ENCODE measurements around the gene KIF6. TPM values are rescaled to one million over a fixed set of nuclear protein-coding genes. Genes with fewer than 3 reads are reported as not detected.

KIF6 gene
- polyA plus RNA-seq, 2 donors, result 0.08 to 0.20 TPM

- 67 to 76% methylated on average over 3 of the region's 3 CpGs for WGBS, 2 donors
These were observed 161.5 kb downstream of the KIF6 start for GRCh38 chr6:39563566-39564311.

GRCh38 chr6:39561536-39562266 is 163.5 kb downstream of the KIF6 start:
- H3K27me3 ChIP-seq (ENCODE audit: control insufficient read depth in 1 of 2, insufficient read depth in 2 of 2, low read length in 2 of 2), result no peaks in the 10 kb centered on the region
- H3K4me3 ChIP-seq (ENCODE audit: low read depth in 1 of 2, low read length in 2 of 2), result no peak overlapping the region
- H3K4me1 ChIP-seq (ENCODE audit: control insufficient read depth in 2 of 2, insufficient read depth in 2 of 2, low read length in 1 of 2), result no peaks in the 10 kb centered on the region
- H3K27ac ChIP-seq (ENCODE audit: low read depth in 2 of 2, low read length in 1 of 2), result no peak overlapping the region
- H3K36me3 ChIP-seq (ENCODE audit: control insufficient read depth in 2 of 2, insufficient read depth in 2 of 2, low read length in 1 of 2), result no peaks in the 10 kb centered on the region
- no peaks in the 10 kb centered on the region for H3K9me3 ChIP-seq (ENCODE audit: control insufficient read depth in 2 of 2, insufficient read depth in 1 of 2, low read depth in 1 of 2, low read length in 1 of 2)
- WGBS, 2 donors, result 66 to 79% methylated on average over 5 of the region's 5 CpGs

More at GRCh38 chr6:39563566-39564311, 161.5 kb downstream of the KIF6 start:
- H3K9me3 ChIP-seq (ENCODE audit: control insufficient read depth in 2 of 2, insufficient read depth in 1 of 2, low read depth in 1 of 2, low read length in 1 of 2), result no peaks in the 10 kb centered on the region
- H3K4me1 ChIP-seq (ENCODE audit: control insufficient read depth in 2 of 2, insufficient read depth in 2 of 2, low read length in 1 of 2), result no peaks in the 10 kb centered on the region
- no peaks in the 10 kb centered on the region for H3K27me3 ChIP-seq (ENCODE audit: control insufficient read depth in 1 of 2, insufficient read depth in 2 of 2, low read length in 2 of 2)
- H3K4me3 ChIP-seq (ENCODE audit: low read depth in 1 of 2, low read length in 2 of 2), result no peak overlapping the region
- no peaks in the 10 kb centered on the region for H3K36me3 ChIP-seq (ENCODE audit: control insufficient read depth in 2 of 2, insufficient read depth in 2 of 2, low read length in 1 of 2)
- H3K27ac ChIP-seq (ENCODE audit: low read depth in 2 of 2, low read length in 1 of 2), result no peak overlapping the region

- Histone ChIP-seq H3K9me3 (ENCODE audit: control insufficient read depth in 2 of 2, insufficient read depth in 1 of 2, low read depth in 1 of 2, low read length in 1 of 2) (no peaks in the 10 kb centered on the region), H3K27me3 (ENCODE audit: control insufficient read depth in 1 of 2, insufficient read depth in 2 of 2, low read length in 2 of 2) (no peaks in the 10 kb centered on the region), H3K4me1 (ENCODE audit: control insufficient read depth in 2 of 2, insufficient read depth in 2 of 2, low read length in 1 of 2) (no peaks in the 10 kb centered on the region), H3K36me3 (ENCODE audit: control insufficient read depth in 2 of 2, insufficient read depth in 2 of 2, low read length in 1 of 2) (no peaks in the 10 kb centered on the region), H3K27ac (ENCODE audit: low read depth in 2 of 2, low read length in 1 of 2) (no peak overlapping the region), H3K4me3 (ENCODE audit: low read depth in 1 of 2, low read length in 2 of 2) (no peak overlapping the region)
These were observed 164.3 kb downstream of the KIF6 start for GRCh38 chr6:39560915-39561314.

GRCh38 chr6:39558591-39559190 is 166.5 kb downstream of the KIF6 start:
- Histone ChIP-seq H3K27ac (ENCODE audit: low read depth in 2 of 2, low read length in 1 of 2) (no peak overlapping the region), H3K36me3 (ENCODE audit: control insufficient read depth in 2 of 2, insufficient read depth in 2 of 2, low read length in 1 of 2) (no peaks in the 10 kb centered on the region), H3K9me3 (ENCODE audit: control insufficient read depth in 2 of 2, insufficient read depth in 1 of 2, low read depth in 1 of 2, low read length in 1 of 2) (no peaks in the 10 kb centered on the region), H3K4me1 (ENCODE audit: control insufficient read depth in 2 of 2, insufficient read depth in 2 of 2, low read length in 1 of 2) (no peaks in the 10 kb centered on the region), H3K27me3 (ENCODE audit: control insufficient read depth in 1 of 2, insufficient read depth in 2 of 2, low read length in 2 of 2) (no peaks in the 10 kb centered on the region), H3K4me3 (ENCODE audit: low read depth in 1 of 2, low read length in 2 of 2) (no peak overlapping the region)

GRCh38 chr6:39558079-39558478 is 167.1 kb downstream of the KIF6 start:
- 38 to 56% methylated on average over 1 of the region's 1 CpG for WGBS, 2 donors
- no peaks in the 10 kb centered on the region for H3K4me1 ChIP-seq (ENCODE audit: control insufficient read depth in 2 of 2, insufficient read depth in 2 of 2, low read length in 1 of 2)

GRCh38 chr6:39555136-39555535 is 170.1 kb downstream of the KIF6 start:
- Histone ChIP-seq H3K27ac (ENCODE audit: low read depth in 2 of 2, low read length in 1 of 2) (no peak overlapping the region), H3K4me1 (ENCODE audit: control insufficient read depth in 2 of 2, insufficient read depth in 2 of 2, low read length in 1 of 2) (no peaks in the 10 kb centered on the region), H3K36me3 (ENCODE audit: control insufficient read depth in 2 of 2, insufficient read depth in 2 of 2, low read length in 1 of 2) (no peaks in the 10 kb centered on the region), H3K4me3 (ENCODE audit: low read depth in 1 of 2, low read length in 2 of 2) (no peak overlapping the region), H3K27me3 (ENCODE audit: control insufficient read depth in 1 of 2, insufficient read depth in 2 of 2, low read length in 2 of 2) (no peaks in the 10 kb centered on the region), H3K9me3 (ENCODE audit: control insufficient read depth in 2 of 2, insufficient read depth in 1 of 2, low read depth in 1 of 2, low read length in 1 of 2) (no peaks in the 10 kb centered on the region)
- WGBS, 2 donors, result 77 to 91% methylated on average over 3 of the region's 3 CpGs

More at GRCh38 chr6:39558079-39558478, 167.1 kb downstream of the KIF6 start:
- H3K36me3 ChIP-seq (ENCODE audit: control insufficient read depth in 2 of 2, insufficient read depth in 2 of 2, low read length in 1 of 2), result no peaks in the 10 kb centered on the region
- no peaks in the 10 kb centered on the region for H3K27me3 ChIP-seq (ENCODE audit: control insufficient read depth in 1 of 2, insufficient read depth in 2 of 2, low read length in 2 of 2)
- H3K9me3 ChIP-seq (ENCODE audit: control insufficient read depth in 2 of 2, insufficient read depth in 1 of 2, low read depth in 1 of 2, low read length in 1 of 2), result no peaks in the 10 kb centered on the region
- no peak overlapping the region for H3K27ac ChIP-seq (ENCODE audit: low read depth in 2 of 2, low read length in 1 of 2)
- H3K4me3 ChIP-seq (ENCODE audit: low read depth in 1 of 2, low read length in 2 of 2), result no peak overlapping the region

- H3K4me3 ChIP-seq (ENCODE audit: low read depth in 1 of 2, low read length in 2 of 2), result no peak overlapping the region
- H3K9me3 ChIP-seq (ENCODE audit: control insufficient read depth in 2 of 2, insufficient read depth in 1 of 2, low read depth in 1 of 2, low read length in 1 of 2), result no peaks in the 10 kb centered on the region
- no peak overlapping the region for H3K27ac ChIP-seq (ENCODE audit: low read depth in 2 of 2, low read length in 1 of 2)
- H3K4me1 ChIP-seq (ENCODE audit: control insufficient read depth in 2 of 2, insufficient read depth in 2 of 2, low read length in 1 of 2), result no peaks in the 10 kb centered on the region
- 80 to 90% methylated on average over 11 of the region's 11 CpGs for WGBS, 2 donors
- H3K36me3 ChIP-seq (ENCODE audit: control insufficient read depth in 2 of 2, insufficient read depth in 2 of 2, low read length in 1 of 2), result no peaks in the 10 kb centered on the region
- H3K27me3 ChIP-seq (ENCODE audit: control insufficient read depth in 1 of 2, insufficient read depth in 2 of 2, low read length in 2 of 2), result no peaks in the 10 kb centered on the region
These were observed 171.1 kb downstream of the KIF6 start for GRCh38 chr6:39553860-39554802.

- no peak overlapping the region for H3K4me3 ChIP-seq (ENCODE audit: low read depth in 1 of 2, low read length in 2 of 2)
These were observed 172.2 kb downstream of the KIF6 start for GRCh38 chr6:39553029-39553428.

GRCh38 chr6:39550191-39550590 is 175.0 kb downstream of the KIF6 start:
- 61 to 71% methylated on average over 2 of the region's 2 CpGs for WGBS, 2 donors

More at GRCh38 chr6:39553029-39553428, 172.2 kb downstream of the KIF6 start:
- no peaks in the 10 kb centered on the region for H3K4me1 ChIP-seq (ENCODE audit: control insufficient read depth in 2 of 2, insufficient read depth in 2 of 2, low read length in 1 of 2)
- no peaks in the 10 kb centered on the region for H3K9me3 ChIP-seq (ENCODE audit: control insufficient read depth in 2 of 2, insufficient read depth in 1 of 2, low read depth in 1 of 2, low read length in 1 of 2)
- H3K36me3 ChIP-seq (ENCODE audit: control insufficient read depth in 2 of 2, insufficient read depth in 2 of 2, low read length in 1 of 2), result no peaks in the 10 kb centered on the region
- H3K27me3 ChIP-seq (ENCODE audit: control insufficient read depth in 1 of 2, insufficient read depth in 2 of 2, low read length in 2 of 2), result no peaks in the 10 kb centered on the region
- H3K27ac ChIP-seq (ENCODE audit: low read depth in 2 of 2, low read length in 1 of 2), result no peak overlapping the region

More at GRCh38 chr6:39550191-39550590, 175.0 kb downstream of the KIF6 start:
- H3K9me3 ChIP-seq (ENCODE audit: control insufficient read depth in 2 of 2, insufficient read depth in 1 of 2, low read depth in 1 of 2, low read length in 1 of 2), result no peaks in the 10 kb centered on the region
- no peak overlapping the region for H3K27ac ChIP-seq (ENCODE audit: low read depth in 2 of 2, low read length in 1 of 2)
- H3K4me1 ChIP-seq (ENCODE audit: control insufficient read depth in 2 of 2, insufficient read depth in 2 of 2, low read length in 1 of 2), result no peaks in the 10 kb centered on the region
- no peak overlapping the region for H3K4me3 ChIP-seq (ENCODE audit: low read depth in 1 of 2, low read length in 2 of 2)
- no peaks in the 10 kb centered on the region for H3K27me3 ChIP-seq (ENCODE audit: control insufficient read depth in 1 of 2, insufficient read depth in 2 of 2, low read length in 2 of 2)
- no peaks in the 10 kb centered on the region for H3K36me3 ChIP-seq (ENCODE audit: control insufficient read depth in 2 of 2, insufficient read depth in 2 of 2, low read length in 1 of 2)
